ENCODE data around the gene COPRS. TPM values are rescaled to one million over a fixed set of nuclear protein-coding genes. Genes with fewer than 3 reads are reported as not detected.
"Not testable (repeated sequence)": the region's sequence is repeated elsewhere in the genome, so short reads cannot be mapped to it uniquely, and the experiment has no call there.

The COPRS gene
- polyA plus RNA-seq, 1 of the 3 experiments (the other 2 are of a cell fraction) = 88.8 TPM

GRCh38 chr17:31815212-31815730 is 43.8 kb downstream of the COPRS start:
- no peak for TF ChIP-seq EZH2phosphoT487 (IDR thresholded peaks at IDR 0.05; ENCODE audit: borderline replicate concordance, low read depth)
- TF ChIP-seq CHD2 (IDR thresholded peaks at IDR 0.05; ENCODE audit: low read length, partially characterized antibody) = no peak
- TF ChIP-seq EP300 (IDR thresholded peaks at IDR 0.05; ENCODE audit: borderline replicate concordance in 1 of 2, low read depth in 1 of 2, low read length in 1 of 2) = no peak
- TF ChIP-seq CTCF (IDR thresholded peaks at IDR 0.05) = no peak
- TF ChIP-seq YY1 (IDR thresholded peaks at IDR 0.05; ENCODE audit: low read depth) = no peak
- no peak for TF ChIP-seq GABPA (IDR thresholded peaks at IDR 0.05; ENCODE audit: low read depth)
- no peak for TF ChIP-seq PBX3 (IDR thresholded peaks at IDR 0.05)
- no peak for TF ChIP-seq FOSL2 (IDR thresholded peaks at IDR 0.05; ENCODE audit: borderline replicate concordance, low read depth)
- no peak for TF ChIP-seq POLR2AphosphoS5 (IDR thresholded peaks at IDR 0.05; ENCODE audit: low read depth, low read length)
- no peak for TF ChIP-seq ELF1 (IDR thresholded peaks at IDR 0.05)
- no peak for TF ChIP-seq MAX (IDR thresholded peaks at IDR 0.05; ENCODE audit: low read depth)
- TF ChIP-seq MXI1 (IDR thresholded peaks at IDR 0.05; ENCODE audit: low read depth, low read length) = no peak
- no peak for TF ChIP-seq SMC3 (IDR thresholded peaks at IDR 0.05; ENCODE audit: low read depth, low read length)
- no peak for TF ChIP-seq FOXJ3 (CRISPR knock-in tag; IDR thresholded peaks at IDR 0.05)
- Histone ChIP-seq H3K9me3 (no peaks in the 10 kb centered on the region), H3K27ac (ENCODE audit: low read depth in 2 of 2, low read length in 1 of 2) (no peak overlapping the region), H2AFZ (ENCODE audit: low read depth) (peak overlapping the region; percentile 45; the same call in 1 of the 2 replicates), H3K27me3 (ENCODE audit: insufficient read depth) (no peaks in the 10 kb centered on the region), H3K4me3 (ENCODE audit: low read depth in 2 of 2, low read length in 1 of 2) (no peak overlapping the region), H4K20me1 (ENCODE audit: insufficient read depth) (no peaks in the 10 kb centered on the region), H3K9me2 (no peaks in the 10 kb centered on the region), H3K4me1 (ENCODE audit: control insufficient read depth in 1 of 2, insufficient read depth in 2 of 2, low read depth in 1 of 2, low read length in 1 of 2) (no peaks in the 10 kb centered on the region), H3K4me2 (no peak overlapping the region), H3K36me3 (replicated peaks in 1 of 2; ENCODE audit: control insufficient read depth in 1 of 2, insufficient read depth in 2 of 2, low read length in 1 of 2) (no peaks in the 10 kb centered on the region), H3F3A (replicated peaks; ENCODE audit: insufficient read depth) (no peaks in the 10 kb centered on the region), H3K9ac (no peak overlapping the region), H3K79me2 (ENCODE audit: insufficient read depth) (no peaks in the 10 kb centered on the region)
- no peak for DNase-seq
- WGBS (ENCODE audit: low lambda C conversion rate) = 72% methylated on average over 5 of the region's 5 CpGs
- POLR2A ChIA-PET = no interaction called here
- CTCF ChIA-PET = interaction anchor here (1.1 kb wide), 1 partner anchor 28 kb away, joined by 3 read pairs; no protein-coding TSS in a partner anchor

GRCh38 chr17:31811101-31811500 is 47.9 kb downstream of the COPRS start:
- ChIA-PET CTCF (interaction anchor here (0.6 to 1.3 kb wide), 2 partner anchors 11 to 31 kb away, joined by 3 to 7 read pairs; no protein-coding TSS in a partner anchor), POLR2A (no interaction called here)
- H2AFZ ChIP-seq (ENCODE audit: low read depth) = no peak overlapping the region
- H3F3A ChIP-seq (replicated peaks; ENCODE audit: insufficient read depth) = peaks cover 4% of the 10 kb centered on the region
- no peaks in the 10 kb centered on the region for H3K9me2 ChIP-seq
- no peaks in the 10 kb centered on the region for H3K9me3 ChIP-seq
- H3K36me3 ChIP-seq (replicated peaks in 1 of 2; ENCODE audit: control insufficient read depth in 1 of 2, insufficient read depth in 2 of 2, low read length in 1 of 2) = no peaks in the 10 kb centered on the region
- H3K4me1 ChIP-seq (ENCODE audit: control insufficient read depth in 1 of 2, insufficient read depth in 2 of 2, low read depth in 1 of 2, low read length in 1 of 2) = no peaks in the 10 kb centered on the region
- H3K27ac ChIP-seq (ENCODE audit: low read depth in 2 of 2, low read length in 1 of 2) = no peak overlapping the region
- no peaks in the 10 kb centered on the region for H4K20me1 ChIP-seq (ENCODE audit: insufficient read depth)
- no peak for DNase-seq
- H3K79me2 ChIP-seq (ENCODE audit: insufficient read depth) = no peaks in the 10 kb centered on the region
- H3K4me2 ChIP-seq = no peak overlapping the region
- WGBS (ENCODE audit: low lambda C conversion rate) = 70% methylated on average over 4 of the region's 4 CpGs
- H3K4me3 ChIP-seq (ENCODE audit: low read depth in 2 of 2, low read length in 1 of 2) = no peak overlapping the region
- no peak overlapping the region for H3K9ac ChIP-seq
- TF ChIP-seq FOXM1 (IDR thresholded peaks at IDR 0.05; ENCODE audit: low read depth) = no peak
- TF ChIP-seq JUND (IDR thresholded peaks at IDR 0.05) = no peak
- no peaks in the 10 kb centered on the region for H3K27me3 ChIP-seq (ENCODE audit: insufficient read depth)

GRCh38 chr17:31809876-31810275 is 49.2 kb downstream of the COPRS start:
- CTCF ChIA-PET = interaction anchor here (1.3 kb wide), 1 partner anchor 33 kb away, joined by 7 read pairs; no protein-coding TSS in a partner anchor
- POLR2A ChIA-PET; DNase-seq; H3K27ac ChIP-seq (ENCODE audit: low read depth in 2 of 2, low read length in 1 of 2); H3K9me2 ChIP-seq; H3K9ac ChIP-seq; H3K4me2 ChIP-seq; H2AFZ ChIP-seq (ENCODE audit: low read depth); H3K36me3 ChIP-seq (replicated peaks in 1 of 2; ENCODE audit: control insufficient read depth in 1 of 2, insufficient read depth in 2 of 2, low read length in 1 of 2); H3K27me3 ChIP-seq (ENCODE audit: insufficient read depth); H3F3A ChIP-seq (replicated peaks; ENCODE audit: insufficient read depth); H3K79me2 ChIP-seq (ENCODE audit: insufficient read depth); H4K20me1 ChIP-seq (ENCODE audit: insufficient read depth); H3K9me3 ChIP-seq; H3K4me3 ChIP-seq (ENCODE audit: low read depth in 2 of 2, low read length in 1 of 2); H3K4me1 ChIP-seq (ENCODE audit: control insufficient read depth in 1 of 2, insufficient read depth in 2 of 2, low read depth in 1 of 2, low read length in 1 of 2): not testable (repeated sequence)
- 75% methylated on average over 6 of the region's 7 CpGs for WGBS (ENCODE audit: low lambda C conversion rate)
